NCI-H1417 treated with DMSO at 0.1 percent for 48 hours (cell line): Measurements from ENCODE around the gene ZNRF3.
"Not testable (repeated sequence)": the region's sequence is repeated elsewhere in the genome, so short reads cannot be mapped to it uniquely, and the experiment has no call there.

ENCODE experiments used
- DNase-seq: peaks from one replicate; lab custom pipeline; 2025; lab: John Stamatoyannopoulos, UW

ZNRF3 gene

GRCh38 chr22:28884747-28885350, 1.5 kb downstream of the ZNRF3 start:
- no peak for DNase-seq

GRCh38 chr22:28885939-28886338, 2.6 kb downstream of the ZNRF3 start:
- DNase-seq: no peak

- not testable (repeated sequence) for DNase-seq
These were observed 3.3 kb downstream of the ZNRF3 start for GRCh38 chr22:28886679-28887078.

- DNase-seq: no peak
These were observed 4.5 kb downstream of the ZNRF3 start for GRCh38 chr22:28887725-28888459.

GRCh38 chr22:28889478-28890024, 6.2 kb downstream of the ZNRF3 start:
- DNase-seq: no peak

DNA sequence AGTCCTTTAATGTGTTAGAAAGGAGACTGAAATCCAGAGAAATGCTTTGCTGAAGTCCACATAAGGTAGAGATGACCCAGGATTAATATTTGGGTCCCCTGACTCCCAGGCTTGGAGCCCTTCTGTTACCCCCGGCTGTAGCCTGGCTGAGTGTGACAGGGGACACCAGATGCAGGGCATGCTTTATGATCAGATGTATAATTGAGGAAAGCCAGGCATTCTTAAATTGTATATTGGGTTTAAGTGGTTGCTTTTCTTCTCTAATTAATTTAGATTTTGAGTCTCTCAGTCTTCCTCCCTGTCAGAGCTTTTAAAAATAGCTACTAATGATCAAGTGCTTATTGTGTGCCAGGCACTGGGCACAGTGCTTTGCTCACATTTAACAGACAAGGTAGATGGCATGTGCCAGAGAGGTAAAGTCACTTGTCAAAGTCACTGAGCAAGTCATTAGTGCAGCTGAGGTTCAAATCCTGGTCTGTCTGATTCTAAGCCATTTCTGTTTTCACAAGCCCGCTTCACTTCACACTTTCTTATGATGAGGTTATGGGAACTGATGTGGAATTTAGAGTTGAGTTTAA, 7.9 kb downstream of the ZNRF3 start:
- no peak for DNase-seq

DNA sequence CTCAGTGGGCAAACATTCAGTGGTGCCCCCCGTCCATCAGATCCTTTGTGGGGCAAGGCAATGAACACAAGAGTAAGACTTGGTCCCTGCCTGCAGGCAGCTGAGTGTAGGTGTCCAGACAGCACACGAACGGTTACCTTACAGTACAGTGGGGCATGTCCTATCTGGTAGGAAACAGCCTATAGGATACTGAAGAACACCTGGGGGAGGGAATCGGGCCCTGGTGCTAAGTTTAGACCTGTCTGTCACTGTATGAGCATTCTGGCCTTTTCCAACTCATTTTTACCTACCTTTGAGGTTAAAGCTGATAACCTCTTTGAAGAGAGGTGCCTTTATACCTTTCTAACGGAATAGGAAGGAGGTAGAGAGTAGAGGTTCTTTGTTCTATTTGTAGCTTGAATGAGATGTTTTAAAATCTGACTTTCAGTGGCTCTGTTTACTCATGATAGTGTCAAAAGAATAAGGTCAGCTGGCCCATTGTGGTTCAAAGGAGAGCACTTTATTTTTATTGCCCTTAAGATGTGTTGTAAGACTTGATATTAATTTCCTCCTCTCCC, 8.9 kb downstream of the ZNRF3 start:
- no peak for DNase-seq

DNA sequence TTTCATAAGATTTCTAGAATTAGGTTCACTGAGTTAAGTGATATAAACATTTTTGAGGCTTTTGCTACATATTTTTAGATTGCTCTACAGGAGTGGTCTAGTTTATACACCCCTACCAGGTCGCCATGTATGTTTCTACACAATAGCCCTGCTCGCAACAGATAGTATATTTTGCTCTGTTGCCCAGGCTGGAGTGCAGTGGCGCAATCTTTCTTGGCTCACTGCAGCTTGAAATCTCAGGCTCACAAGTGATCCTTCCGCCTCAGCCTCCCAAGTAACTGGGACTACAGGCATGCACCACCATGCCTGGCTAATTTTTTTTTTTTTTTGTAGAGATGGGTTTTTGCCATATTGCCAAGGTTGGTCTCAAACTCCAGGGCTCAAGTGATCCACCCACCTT, 10.4 kb downstream of the ZNRF3 start:
- no peak for DNase-seq

- DNase-seq: no peak
These were observed 11.0 kb downstream of the ZNRF3 start for GRCh38 chr22:28894334-28894733.

DNA sequence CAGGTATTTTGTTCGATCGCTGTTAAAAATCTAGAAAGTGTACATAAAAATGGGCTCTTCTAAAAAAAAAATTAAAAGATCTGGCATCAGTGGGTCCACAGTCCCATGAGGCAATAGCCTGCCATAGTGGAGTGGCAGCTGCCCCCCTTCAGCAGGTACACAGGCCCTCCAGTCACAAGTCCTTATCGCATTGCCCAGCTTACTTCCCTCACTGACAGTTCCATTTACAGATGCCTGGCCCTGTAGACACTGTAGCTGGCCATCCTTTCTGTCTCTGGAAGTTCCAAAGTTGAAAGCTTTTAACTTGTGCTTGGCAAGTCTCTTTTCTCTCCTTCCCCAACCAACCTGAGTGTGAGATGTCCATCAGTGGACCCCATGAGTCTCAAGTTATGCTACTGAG, 11.4 kb downstream of the ZNRF3 start:
- no peak for DNase-seq

- no peak for DNase-seq
These were observed 13.2 kb downstream of the ZNRF3 start for GRCh38 chr22:28896611-28897010.

- DNase-seq: no peak
These were observed 14.9 kb downstream of the ZNRF3 start for GRCh38 chr22:28898233-28898629.

DNA sequence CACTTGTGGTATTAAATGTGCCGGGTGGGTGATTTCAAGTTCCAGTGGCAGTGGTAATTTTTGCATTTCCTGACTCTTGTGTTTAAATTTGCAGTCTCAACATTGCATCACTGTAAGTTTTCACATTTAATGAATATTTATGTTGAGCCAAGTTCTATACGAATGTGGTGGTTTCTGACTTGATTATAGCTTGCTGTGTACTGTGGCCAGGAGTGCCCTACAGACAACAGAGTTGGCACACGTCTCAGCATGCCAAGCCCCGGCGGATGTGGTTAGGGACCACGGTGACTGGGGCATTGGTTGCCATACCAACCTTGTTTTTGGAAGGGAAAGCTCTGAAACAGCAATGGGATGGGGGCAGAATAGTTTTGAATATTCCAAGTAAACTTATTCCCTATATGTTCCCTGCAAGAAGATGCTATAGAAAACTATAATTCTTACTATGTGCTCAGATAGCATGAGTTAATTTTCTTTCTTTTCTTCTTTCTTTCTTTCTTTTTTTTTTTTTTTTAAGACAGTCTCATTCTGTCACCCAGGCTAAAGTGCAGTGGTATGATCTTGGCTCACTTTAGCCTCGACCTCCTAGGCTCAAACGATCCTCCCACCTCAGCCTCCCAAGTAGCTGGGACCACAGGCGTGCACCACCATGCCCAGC, 16.0 kb downstream of the ZNRF3 start:
- DNase-seq: no peak

- no peak for DNase-seq
These were observed 17.1 kb downstream of the ZNRF3 start for GRCh38 chr22:28900379-28900925.

DNA sequence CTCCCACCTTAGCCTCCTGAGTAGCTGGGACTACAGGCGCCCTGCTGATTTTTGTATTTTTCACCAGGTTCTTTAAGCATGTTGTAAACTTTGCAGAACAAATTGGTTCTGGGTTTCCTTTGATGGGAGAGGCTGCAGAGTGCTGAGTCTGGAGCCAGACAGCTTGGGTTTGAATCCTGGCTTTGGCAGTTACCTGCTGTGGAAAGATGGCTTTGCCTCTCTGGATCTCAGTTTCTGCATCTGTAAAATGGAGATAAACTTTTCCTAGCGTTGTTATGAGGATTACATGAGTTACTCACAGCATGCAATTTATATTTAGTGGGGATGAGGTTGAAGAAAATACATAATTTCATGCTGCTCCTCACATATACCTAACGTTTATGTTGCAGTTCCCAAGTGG, 19.1 kb downstream of the ZNRF3 start:
- DNase-seq: no peak

DNA sequence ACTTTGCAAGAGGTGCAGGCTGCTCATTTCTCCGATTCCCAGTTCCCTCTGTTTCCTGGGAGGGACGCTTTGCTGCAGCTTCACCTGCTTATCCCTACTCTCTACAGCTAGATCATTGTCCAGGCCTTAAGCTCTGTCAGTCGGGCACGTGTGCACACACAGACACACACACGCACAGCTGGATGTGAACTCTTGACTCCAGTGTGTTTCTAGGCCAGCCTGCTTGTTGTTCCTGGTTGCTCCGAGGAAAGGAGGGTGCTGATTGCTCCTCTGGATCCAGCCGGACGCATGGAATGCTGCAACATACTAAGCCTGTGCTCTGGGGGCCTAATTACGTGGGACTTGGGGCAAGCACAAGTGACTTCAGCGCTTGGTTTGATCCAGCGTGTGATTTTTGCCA, 19.7 kb downstream of the ZNRF3 start:
- DNase-seq: no peak

GRCh38 chr22:28903729-28904128, 20.4 kb downstream of the ZNRF3 start:
- DNase-seq: no peak

DNA sequence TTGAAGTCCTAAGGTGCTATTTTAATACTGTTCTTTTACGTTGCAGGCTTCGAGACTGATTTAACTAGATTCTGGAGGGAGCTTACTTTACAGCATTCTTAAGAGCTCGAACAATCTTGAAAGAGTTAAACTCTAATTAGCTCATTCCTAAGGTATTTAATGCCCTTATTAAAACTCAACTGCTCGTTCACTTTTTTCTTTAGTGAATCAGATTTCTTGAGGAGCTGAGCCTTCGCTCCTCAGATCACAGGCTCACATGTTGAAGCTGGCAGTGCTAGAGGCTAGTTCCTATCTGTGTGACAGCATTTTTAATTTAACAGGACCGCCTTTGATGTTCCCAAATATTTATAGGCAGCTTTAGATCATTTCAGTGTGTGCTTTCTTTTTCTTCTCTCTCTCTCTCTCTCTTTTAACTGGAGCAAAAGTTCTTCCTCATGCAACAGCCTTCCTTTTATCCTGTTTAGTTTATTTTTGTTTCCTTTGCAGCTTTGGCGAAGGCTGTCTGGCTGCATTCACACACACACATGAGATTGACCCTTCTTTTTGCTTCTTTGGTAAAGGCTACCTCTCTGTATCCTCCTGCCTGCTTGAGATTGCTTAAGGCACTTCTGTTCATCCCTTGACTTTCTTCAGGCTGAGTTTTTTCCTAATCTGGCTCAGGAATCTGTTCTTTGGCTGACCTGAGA, 21.0 kb downstream of the ZNRF3 start:
- DNase-seq: no peak

DNA sequence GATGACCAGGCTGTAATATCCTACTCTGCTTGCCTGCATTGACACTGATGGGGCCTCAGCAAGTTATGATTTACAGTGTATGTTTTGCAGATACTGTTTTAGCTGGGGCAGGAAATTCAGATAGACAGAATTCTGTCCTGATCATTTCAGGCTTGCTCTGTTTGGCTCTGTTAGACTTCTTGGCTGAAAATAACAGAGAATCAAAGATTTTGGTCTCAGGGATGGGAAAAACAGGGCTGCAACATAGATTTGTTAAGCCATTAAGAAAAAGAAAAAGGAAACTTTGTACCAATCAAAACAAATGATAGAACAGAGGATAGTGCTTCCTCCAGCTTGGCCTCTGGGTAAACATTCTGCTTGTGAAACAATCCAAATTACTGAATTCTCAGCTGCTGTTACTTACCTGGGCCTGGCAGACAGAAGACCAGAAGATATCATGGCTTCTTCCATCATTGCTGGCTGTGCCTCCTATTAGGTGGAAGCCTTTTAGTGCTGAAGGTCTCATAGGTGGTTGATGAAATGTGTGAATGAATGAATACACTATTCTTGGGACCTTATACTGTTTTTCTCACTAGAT, 22.0 kb downstream of the ZNRF3 start:
- DNase-seq: no peak

DNA sequence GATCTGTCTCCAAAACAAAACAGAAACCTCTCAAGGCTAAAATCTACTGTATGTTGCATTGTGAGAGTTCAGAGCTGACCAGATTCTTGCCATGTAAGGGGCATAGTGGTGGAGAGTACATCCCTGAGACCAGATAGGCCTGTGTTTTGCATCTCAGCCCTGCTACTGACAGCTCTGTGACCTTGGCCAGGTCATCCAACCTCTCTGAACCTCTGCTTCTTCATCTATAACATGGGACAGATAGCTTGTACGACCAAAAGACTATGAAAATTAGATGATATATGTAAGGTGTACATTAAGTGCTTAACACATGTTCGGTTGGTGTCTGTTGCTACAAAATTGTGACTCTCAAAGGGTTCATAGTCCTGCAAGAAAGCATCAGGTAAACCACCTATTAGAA, 22.9 kb downstream of the ZNRF3 start:
- DNase-seq: no peak

- DNase-seq: no peak
These were observed 24.1 kb downstream of the ZNRF3 start for GRCh38 chr22:28907311-28908008.
